ENCODE data around the gene CHKA.
A peak's percentile ranks its signal among the peaks of the same experiment; 100 is the strongest.

CHKA gene

GRCh38 chr11:68142441-68143309 is 21.5 kb upstream of the CHKA start:
- DNase-seq (ENCODE audit: low read depth, low spot score): no peak

- no peak for DNase-seq (ENCODE audit: low read depth, low spot score)
Observed at GRCh38 chr11:68142028-68142412, 20.8 kb upstream of the CHKA start.

GRCh38 chr11:68141246-68142027 is 20.2 kb upstream of the CHKA start:
- no peak for DNase-seq (ENCODE audit: low read depth, low spot score)

- DNase-seq (ENCODE audit: low read depth, low spot score): no peak
Observed at GRCh38 chr11:68140496-68141245, 19.5 kb upstream of the CHKA start.

GRCh38 chr11:68138237-68138636 is 17.0 kb upstream of the CHKA start:
- no peak for DNase-seq (ENCODE audit: low read depth, low spot score)

GRCh38 chr11:68137833-68138232 is 16.6 kb upstream of the CHKA start:
- DNase-seq (ENCODE audit: low read depth, low spot score): no peak

GRCh38 chr11:68136866-68137265 is 15.7 kb upstream of the CHKA start:
- no peak for DNase-seq (ENCODE audit: low read depth, low spot score)

GRCh38 chr11:68135161-68135560 is 14.0 kb upstream of the CHKA start:
- DNase-seq (ENCODE audit: low read depth, low spot score): no peak

- no peak for DNase-seq (ENCODE audit: low read depth, low spot score)
Observed at GRCh38 chr11:68133761-68134160, 12.6 kb upstream of the CHKA start.

- no peak for DNase-seq (ENCODE audit: low read depth, low spot score)
Observed at GRCh38 chr11:68130121-68130520, 8.9 kb upstream of the CHKA start.

GRCh38 chr11:68128682-68129327 is 7.6 kb upstream of the CHKA start:
- DNase-seq (ENCODE audit: low read depth, low spot score): peak; percentile 75

GRCh38 chr11:68127714-68128681 is 6.8 kb upstream of the CHKA start:
- peak; percentile 96 for DNase-seq (ENCODE audit: low read depth, low spot score)

- no peak for DNase-seq (ENCODE audit: low read depth, low spot score)
Observed at GRCh38 chr11:68125164-68125563, 4.0 kb upstream of the CHKA start.

GRCh38 chr11:68122936-68123539 is 1.9 kb upstream of the CHKA start:
- peak; percentile 58 for DNase-seq (ENCODE audit: low read depth, low spot score)

GRCh38 chr11:68120273-68121066 is 718 bp downstream of the CHKA start:
- peak; percentile 44 for DNase-seq (ENCODE audit: low read depth, low spot score)

GRCh38 chr11:68118706-68119448 is 2.3 kb downstream of the CHKA start:
- peak; percentile 66 for DNase-seq (ENCODE audit: low read depth, low spot score)

GRCh38 chr11:68117853-68118470 is 3.2 kb downstream of the CHKA start:
- peak; percentile 90 for DNase-seq (ENCODE audit: low read depth, low spot score)

- DNase-seq (ENCODE audit: low read depth, low spot score): no peak
Observed at GRCh38 chr11:68116974-68117373, 4.2 kb downstream of the CHKA start.
